LNCAP (cell line): ENCODE measurements around the gene DTNBP1.

Experiments
- CTCF ChIP-seq: fragments of 450-650 bp; IDR thresholded peaks from 2 replicates; pipeline ENCODE4 v1.5.1; 2017; ENCODE audit warnings: mild to moderate bottlenecking

DTNBP1 gene

DNA sequence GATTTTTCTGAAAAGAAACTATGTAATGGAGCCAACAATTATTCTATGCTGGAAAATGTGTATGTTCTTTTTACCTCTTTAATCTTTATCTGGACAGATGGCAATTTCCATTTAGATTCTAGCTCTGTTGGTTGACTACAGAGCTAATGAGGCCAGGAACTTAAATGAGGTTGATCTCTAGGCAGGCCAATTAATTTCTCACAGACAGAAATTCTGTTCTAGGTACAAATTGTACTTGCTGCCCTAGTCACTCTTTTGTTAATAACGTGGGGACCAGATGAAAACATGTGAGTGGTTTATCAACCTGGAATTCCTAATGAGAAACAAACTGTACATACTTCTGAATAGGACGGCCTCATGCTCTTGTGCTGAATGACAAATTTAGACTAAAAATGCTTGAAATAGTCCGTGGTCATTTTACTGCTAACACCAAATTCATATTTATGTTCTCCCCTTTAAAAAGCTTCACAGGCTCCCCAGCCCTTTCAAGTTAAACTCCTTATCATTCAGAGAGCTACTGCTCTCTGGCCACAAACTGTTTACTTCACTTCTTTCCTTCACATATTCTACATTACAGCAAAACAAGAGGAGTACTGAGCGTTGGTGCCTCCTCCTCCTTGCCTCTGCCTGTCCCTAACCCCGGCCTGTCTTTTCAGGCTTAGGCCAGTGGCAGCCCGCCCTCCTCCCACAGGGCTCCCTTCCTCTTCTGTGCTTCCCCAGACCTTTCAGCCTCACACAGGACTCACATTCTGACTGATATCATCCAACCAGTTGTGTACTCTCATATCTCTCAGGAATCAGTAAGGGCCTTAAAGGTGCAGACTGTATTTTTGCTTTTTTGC lies 41.4 kb downstream of the DTNBP1 start:
- TF ChIP-seq CTCF, result no peak

DNA sequence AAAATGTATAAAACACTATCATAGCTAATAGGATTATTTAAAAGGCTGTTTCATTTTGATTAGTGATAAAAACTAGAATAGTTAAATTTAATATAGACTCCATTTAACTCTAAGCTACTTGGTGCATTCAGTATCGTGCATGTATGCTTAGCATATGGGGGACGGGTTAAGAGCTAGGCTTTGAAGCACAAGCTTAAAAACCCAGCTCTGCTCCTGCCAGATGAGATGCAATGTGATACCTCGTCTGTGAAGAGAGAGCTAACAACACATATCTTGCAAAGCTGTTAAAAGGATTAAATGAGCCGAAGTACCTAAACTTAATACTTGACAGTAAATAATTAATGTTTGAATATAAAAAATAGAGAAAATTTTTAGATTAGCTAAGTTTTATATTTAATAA lies 42.2 kb downstream of the DTNBP1 start:
- no peak for TF ChIP-seq CTCF

GRCh38 chr6:15619330-15619729 lies 43.5 kb downstream of the DTNBP1 start:
- no peak for TF ChIP-seq CTCF

- no peak for TF ChIP-seq CTCF
These were observed 44.1 kb downstream of the DTNBP1 start for GRCh38 chr6:15618685-15619084.

DNA sequence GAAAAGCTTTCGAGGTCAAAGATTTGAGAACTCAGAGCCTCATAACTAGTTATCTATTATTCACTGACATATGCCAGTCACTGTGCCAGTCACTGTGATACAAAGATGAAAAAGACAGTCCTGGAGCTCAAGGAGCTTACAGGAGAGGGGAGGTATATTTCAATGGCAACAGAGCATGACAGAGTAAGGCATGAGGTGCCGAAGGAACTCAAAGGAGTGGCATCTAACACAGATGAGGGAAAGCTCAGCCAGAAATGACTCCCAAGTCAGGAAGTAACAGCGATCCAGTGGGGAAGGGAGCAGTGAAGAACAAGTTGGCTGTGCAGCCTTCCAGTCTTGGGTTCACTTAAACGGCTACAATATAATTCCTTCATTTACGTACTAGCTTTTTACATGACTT lies 46.6 kb downstream of the DTNBP1 start:
- no peak for TF ChIP-seq CTCF

- no peak for TF ChIP-seq CTCF
These were observed 47.0 kb downstream of the DTNBP1 start for GRCh38 chr6:15615802-15616201.

- no peak for TF ChIP-seq CTCF
These were observed 48.6 kb downstream of the DTNBP1 start for GRCh38 chr6:15614277-15614676.

- no peak for TF ChIP-seq CTCF
These were observed 54.4 kb downstream of the DTNBP1 start for GRCh38 chr6:15608396-15608795.
